ENCODE measurements around the gene C16orf74.

Gene C16orf74

DNA sequence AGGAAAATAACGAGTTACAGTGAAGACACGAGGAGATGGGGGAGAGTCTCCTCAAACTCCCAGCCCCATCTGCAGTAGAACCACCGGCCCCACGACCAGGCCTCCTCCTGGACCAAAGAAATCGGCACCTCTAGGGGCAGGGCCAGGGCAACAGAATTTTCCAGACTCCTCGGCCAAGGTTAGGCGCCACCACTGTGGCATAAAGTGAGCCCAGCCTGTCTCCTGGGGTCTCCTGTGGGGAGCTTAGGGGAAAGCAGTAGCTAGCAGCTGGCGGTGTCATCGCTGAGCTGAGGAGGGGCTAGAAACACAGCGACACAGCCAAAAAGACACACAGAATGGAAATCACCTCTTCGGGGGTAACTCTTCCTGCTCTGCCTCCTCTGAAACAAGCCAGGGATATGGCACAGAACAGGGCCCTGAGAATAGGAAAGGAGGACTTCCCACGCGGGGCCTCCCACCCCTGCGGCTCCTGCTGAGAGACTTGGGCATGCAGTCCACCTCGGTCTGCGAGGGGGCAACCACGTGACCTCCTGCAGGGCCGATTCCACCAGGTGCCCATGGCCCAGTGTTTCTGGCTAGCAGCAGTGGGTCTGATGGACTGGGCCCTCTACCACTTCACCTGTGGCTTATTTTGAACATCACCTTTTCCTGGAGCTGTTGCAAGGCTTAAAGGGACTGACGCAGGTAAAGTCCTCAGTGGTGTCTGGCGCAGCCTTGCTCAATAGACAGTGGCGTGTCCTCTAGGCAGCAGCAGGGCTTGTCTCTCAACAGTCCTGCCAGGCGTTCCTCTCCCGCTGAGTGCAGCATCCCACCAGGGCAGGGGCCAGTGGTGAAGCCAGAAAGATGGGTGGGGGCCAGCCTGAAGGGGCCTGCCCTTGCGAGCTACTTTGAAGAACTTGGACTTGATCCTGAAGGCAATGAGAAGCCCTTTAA, 55.4 kb downstream of the C16orf74 start:
- ATAC-seq: no peak

DNA sequence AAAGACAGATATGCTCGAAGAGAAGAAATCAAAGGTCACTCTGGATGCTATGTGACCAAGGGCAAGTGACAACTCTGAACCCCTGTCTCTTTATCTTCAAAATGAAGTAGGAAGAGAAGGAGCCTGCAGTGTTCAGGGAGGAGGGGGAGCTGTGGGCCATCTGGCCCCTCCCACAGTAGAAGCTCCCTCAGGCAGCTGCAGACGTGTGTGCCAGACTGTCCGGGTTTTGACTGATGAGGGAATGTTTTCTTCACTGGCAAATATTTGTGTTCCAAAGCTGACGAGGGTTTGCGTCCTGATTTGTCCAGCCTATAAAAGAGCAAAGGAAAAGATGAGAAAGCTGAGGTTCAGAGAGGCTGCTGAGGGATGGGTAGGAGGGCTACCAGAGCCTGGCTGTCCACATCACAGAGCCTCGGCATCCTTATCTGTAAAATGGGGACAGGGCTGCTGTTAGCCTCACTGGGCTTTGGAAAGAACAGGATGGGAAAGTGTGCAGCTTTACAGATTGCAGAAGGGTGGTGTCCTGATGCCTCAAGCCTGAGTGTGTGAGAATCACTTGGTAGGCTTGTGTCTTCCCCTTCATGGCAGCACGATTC, 60.3 kb downstream of the C16orf74 start:
- DNase-seq: no peak
- no peak for ATAC-seq

More for the DNA sequence above, 55.4 kb downstream of the C16orf74 start:
- DNase-seq: no peak

DNA sequence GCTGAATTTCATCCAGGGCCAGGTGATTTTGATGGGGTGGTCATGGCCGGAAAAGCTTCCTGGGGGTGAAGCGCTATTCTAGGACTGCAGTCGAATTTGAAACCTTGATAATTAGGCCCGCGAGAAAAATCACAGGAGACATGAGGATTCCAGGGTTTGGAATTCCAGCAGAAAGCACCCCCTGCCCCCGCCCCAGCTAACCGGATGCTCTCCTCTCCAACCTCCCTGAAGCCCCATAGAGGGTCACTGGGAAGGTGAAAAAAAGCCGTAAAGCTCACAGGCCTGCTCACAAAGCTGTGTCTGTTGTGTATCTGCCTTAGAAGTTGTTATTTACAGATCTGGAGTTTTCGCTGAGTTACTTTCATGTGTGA, 61.0 kb downstream of the C16orf74 start:
- ATAC-seq: no peak
- DNase-seq: no peak

DNA sequence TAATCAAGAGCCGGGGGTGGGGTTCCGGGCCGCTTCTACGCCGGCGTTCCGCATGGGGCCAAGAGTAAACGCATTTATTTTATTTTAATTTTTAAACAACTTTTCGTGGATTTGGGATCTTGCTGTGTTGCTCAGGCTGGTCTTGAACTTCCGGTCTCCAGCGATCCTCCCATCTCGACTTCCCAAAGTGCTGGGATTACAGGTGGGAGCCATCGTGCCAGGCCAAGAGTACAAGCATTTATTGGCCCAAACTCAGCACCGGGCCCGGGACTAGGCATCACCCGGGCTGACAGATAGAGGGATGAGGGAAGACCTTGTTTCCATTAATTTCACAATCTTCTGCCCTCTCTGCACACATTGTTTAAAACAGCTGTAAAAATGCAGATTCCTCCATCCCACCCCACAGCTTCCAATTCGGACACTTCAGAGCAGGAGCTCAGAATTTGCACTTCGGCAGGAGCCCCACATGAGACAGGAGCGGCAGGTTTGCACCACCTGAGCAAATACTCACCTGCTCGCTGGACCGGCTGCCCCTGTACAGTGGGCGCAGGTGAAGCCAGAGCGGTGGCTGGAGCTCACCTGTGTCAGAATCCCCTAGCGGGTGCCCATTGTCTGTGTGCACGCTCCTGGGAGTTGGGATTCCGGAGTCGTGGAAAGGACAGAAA, 61.5 kb downstream of the C16orf74 start:
- no peak for DNase-seq
- ATAC-seq: no peak

DNA sequence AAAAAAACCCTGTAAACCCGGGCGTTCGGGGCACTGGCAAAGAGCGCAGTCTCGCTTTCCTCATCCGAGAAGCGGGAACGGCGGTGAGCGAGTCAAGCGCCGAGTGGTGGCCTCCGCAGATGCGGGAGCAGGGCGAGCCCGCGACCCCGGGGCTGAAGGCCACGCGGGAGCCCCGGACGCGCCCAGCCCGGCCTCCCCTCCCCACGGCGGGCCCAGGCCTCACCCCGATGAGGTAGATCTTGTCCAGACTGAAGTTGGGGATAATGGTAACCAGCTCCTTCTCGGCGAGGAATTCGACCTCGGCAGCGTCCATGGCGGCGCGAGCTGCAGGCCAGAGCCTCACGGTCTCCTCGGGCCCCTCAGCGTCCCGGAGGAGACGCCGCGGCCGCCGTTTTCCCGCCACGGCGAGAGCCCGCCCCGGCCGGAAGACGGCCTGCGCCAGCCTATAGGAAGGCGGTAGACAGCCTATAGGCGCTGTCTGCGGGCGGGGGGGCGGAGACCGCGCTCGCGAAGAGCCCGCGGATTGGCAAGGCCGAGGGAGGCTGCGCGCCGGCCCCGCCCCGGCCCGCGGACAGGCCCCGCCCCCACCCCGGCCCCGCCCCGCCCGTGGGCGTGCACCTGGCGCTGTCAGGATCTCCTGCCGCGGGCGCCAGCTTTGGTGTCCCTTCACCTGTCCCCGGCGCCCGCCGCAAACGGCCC, 62.2 kb downstream of the C16orf74 start, which contains the start of gene GINS2:
Gene GINS2, minus strand, starts transcription at position 369 of the 699 bp plus-strand sequence. Its CDS starts 56 bp downstream, at position 313.
- ATAC-seq: peak; percentile 100
- DNase-seq: peak; percentile 92

DNA sequence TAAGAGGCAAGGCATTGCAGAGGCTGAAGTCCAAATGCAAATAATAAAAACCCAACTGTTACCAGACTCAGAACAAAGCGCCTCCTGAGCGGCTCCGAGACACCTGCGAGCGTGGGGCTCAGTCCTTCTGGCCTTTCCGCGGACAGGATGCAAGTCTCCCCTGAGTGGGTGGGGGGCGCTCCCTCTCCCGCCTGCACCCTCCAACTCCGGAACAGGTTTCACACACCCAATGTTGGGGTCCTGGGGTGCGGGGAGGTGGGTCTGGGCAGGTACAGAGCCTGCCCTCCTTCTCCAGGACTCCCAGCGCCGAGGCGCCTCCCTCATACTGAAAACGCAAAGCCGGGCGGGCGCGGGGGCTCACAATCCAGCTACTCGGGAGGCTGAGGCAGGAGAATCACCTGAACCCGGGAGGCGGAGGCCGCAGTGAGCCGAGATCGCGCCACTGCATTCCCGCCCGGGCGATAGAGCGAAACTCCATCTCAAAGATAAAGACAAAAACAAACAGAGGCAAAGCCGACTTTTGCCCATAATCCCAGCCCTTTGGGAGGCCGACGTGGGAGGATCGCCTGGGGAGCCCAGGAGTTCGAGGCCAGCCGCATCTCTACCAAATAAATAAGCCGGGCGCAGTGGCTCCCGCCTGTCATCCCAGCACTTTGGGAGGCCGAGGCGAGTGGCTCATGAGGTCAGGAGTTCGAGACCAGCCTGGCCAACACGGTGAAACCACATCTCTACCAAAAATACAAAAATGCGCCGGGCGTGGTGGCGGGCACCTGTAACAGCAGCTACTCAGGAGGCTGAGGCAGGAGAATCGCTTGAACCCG, 63.0 kb downstream of the C16orf74 start:
- ATAC-seq (no peak), DNase-seq (peak; percentile 26)

DNA sequence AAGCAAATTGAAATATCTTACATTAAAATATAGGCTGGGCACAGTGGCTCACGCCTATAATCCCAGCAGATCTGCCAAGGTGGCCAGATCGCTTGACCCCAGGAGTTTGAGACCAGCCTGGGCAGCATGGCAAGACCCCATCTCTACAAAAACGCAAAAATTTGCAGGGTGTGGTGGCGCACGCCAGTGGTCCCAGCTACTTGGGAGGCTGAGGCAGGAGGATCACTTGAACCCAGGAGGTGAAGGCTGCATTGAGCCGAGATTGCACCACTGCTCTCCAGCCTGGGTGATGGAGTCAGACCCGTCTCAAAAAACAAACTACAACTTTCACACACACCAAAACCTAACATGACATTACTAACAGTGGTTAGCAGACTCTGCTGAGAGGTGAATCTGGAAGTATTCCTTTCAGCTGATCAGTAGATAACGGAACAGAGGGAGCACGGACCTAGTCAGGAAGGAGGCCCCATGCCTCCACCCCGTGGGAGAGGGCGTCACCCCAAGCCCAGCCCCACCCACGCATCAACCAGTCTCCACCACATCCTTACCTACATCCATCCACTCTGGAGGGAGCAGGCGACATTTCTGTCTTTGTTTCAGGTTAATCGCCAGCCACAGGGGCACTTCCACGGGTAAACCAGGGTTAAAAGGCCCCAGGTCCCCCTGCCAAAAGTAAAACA, 63.8 kb downstream of the C16orf74 start:
- DNase-seq (peak; percentile 32), ATAC-seq (no peak)

DNA sequence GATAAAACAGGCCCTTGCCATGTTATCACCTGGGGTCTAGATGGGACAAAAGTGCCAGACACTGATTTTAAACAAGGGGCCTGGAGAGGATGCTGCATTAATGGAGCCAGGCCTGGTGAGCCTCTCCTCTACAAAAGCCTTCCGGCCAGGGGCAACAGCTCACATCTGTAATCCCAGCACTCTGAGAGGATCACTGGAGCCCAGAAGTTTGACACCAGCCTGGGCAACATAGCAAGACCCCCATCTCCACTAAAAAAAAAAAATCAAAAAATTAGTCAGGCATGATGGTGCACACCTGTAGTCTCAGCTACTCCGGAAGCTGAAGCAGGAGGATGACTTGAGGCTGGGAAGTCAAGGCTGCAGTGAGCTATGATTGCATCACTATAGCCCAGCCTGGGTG, 65.6 kb downstream of the C16orf74 start:
- DNase-seq (no peak), ATAC-seq (no peak)

DNA sequence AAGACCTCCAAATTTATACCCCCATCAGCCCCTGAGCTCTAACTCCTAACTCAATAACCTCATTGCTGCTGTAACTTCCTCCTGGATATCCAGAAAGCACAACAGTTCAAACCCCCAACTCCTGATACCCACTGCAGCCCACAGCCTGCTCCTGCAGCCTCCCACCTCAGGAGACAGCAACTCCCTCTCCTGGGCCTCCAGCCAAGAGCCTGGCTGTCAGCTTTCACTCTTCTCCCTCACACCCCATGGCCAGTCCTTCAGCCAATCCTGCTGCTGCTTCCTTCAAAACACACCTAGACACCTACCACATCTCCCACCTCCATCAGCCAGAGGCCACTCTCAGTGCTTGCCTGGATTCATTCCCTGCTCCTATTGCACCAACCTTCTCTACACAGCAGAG, 67.5 kb downstream of the C16orf74 start:
- ATAC-seq: no peak
- DNase-seq: no peak

DNA sequence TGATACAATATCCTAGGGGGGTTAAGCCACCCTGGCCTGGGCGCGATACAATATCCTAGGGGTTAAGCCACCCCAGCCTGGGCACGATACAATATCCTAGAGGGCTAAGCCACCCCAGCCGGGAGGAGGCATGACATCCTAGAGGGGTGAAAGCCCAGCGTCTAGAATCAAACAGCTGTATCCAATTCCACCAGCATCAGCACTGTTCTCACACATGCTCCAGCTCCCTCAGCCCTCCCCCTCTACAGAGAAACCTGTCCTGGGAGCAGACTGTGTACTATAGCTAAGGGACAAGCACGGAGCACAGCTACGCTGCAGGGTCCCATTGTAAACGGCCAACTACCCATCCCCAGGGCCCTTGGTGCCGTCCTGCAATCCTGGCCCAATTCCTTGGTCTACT, 68.4 kb downstream of the C16orf74 start:
- ATAC-seq (no peak), DNase-seq (no peak)

DNA sequence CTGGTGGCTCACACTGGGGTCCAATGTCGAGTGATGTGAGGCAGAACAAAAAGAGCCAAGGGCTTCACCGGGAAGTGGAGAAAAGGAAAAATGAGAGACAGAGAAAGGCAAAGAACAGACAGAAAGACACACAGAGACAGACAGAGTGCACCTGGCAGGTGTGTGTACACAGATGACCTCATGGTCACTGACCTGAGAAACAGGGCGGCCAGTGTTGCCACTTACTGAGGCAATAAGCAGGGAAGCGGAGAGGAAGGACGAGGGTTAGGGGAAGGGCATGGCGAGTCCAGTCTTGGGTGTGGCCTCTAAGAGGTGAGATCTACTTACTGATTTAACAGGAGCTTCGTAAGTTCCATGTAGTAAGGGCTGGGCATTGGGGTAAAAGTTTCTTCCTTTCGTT, 69.6 kb downstream of the C16orf74 start:
- DNase-seq: no peak
- no peak for ATAC-seq

DNA sequence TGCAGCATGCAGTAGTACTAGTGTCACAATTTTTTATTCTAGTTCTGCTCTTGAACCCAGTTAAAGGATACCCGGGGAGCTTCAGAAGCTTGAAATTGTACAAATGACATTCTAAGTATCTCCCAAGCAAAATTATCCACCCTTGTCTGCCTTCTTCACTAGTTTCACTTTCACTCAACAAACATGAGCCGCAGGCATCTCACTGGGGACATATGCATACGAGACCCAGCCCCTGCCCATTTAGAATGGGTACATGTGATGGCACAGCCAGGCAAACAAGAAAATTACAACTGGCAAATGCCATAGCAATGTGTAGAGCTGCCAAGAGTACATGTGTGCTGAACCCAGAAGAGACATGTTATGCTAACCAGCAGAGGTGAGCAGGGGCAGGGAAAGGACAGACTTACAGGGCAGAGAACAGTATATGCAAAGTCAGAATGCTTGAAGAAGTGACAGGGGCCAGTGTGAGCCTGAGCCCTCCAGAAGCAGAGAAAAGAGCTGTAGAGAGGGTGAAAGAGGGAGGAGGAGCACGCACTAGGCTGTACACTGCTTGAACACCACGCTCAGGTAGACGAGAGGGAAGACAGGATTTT, 70.4 kb downstream of the C16orf74 start:
- ATAC-seq (no peak), DNase-seq (no peak)

DNA sequence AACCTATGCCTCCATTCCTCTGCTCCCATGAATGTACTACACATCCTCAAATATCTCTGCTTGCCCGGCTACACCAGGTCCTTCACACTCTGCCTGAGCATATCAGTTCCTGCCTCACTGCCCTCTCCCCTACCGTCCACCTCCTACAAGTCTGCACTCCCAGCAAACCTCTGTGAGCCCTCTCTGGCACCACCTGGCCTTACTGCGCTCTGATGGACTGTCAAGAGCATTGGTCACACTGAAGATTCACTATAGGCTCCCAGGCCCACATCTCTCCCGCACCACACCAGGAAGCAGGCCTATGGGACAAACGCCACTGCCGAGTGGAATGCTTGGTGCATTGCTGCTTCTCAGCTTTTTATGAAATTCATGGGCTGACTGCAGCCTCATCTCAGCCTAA, 71.0 kb downstream of the C16orf74 start:
- DNase-seq (no peak), ATAC-seq (no peak)

DNA sequence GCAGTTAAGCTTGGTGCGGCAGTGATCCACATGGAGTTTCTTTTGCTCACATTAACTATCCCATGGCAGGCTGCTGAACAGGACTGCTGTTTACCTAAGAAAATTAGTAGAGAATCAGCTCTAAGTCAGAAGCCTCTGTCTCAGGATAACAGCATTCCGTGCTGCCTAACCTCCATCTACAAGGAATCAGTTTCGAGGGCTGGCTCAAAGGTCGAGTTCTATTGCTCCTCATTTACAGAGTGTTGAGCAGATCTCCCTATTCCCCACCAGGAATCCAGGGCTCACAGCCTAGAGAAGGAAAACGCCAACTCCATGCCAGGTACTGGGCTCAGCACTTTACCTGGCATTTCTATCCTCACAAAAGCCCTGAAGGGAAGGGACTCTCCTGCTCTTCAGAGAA, 72.1 kb downstream of the C16orf74 start:
- DNase-seq (no peak), ATAC-seq (no peak)

DNA sequence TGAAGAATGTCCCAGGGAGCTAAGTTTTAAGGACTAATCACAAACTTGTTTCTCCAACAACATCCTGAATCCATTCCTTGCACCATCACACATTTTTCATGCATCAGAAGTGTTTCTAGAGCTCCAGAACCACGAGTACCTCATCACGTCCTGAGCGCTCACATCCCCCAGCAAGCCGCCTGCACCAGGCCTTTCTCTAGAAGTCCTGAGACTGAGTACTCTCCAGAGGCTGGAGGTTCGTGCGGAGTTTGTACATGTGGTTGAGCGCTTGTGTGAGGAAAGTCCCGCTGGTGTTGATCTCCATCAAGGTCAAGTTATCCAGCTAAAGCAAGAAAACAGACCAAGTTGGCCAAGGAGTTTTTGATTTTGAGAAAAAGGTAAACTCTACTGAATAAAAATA, 72.9 kb downstream of the C16orf74 start:
- ATAC-seq: no peak

DNA sequence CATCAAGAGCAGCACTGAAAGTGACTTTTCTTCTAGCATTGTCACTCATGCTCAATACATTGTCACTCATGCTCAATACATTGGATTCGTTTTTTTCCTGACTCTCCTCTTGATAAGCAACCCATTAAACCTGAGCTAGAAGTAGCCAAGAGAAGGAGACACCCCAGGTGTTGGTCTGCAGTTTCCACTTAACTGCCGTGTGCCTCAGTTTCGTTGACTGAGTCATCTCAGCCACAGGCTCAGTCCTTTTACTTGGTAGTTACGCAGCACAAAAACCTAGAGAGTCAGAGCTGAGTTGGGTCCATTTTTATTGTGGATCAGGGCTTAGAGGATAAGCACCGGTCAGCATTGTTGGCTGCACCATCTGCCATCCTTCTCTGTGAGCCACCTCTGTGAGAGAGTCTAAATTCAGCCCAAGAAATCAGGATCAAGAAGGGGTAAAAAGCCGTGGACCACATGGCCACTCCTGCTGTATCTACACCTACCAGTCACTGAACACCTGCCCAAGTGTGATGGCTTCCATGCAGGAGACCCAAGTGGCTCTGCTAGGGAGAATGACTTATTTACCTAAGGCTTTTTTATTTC, 73.4 kb downstream of the C16orf74 start:
- DNase-seq (no peak), ATAC-seq (no peak)

More for the DNA sequence above, 72.9 kb downstream of the C16orf74 start:
- DNase-seq: no peak

DNA sequence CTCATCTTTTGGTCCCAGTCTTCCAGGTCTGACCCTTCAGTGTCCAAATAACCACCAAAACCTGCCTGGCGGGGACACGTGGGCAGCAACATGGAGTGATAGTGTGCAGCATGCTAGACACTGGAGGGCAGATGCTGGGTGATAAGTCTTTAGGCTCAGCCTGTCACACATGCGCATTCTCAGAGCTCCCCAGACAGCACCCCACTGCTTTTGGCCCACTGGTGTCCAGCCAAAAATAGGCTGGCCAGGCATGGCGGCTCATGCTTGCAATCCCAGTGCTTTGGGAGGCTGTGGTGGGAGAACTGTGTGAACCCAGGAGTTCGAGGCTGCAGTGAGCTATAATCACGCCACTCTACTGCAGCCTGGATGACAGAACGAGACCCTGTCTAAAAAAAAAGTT, 74.4 kb downstream of the C16orf74 start:
- ATAC-seq: no peak
- DNase-seq: no peak

DNA sequence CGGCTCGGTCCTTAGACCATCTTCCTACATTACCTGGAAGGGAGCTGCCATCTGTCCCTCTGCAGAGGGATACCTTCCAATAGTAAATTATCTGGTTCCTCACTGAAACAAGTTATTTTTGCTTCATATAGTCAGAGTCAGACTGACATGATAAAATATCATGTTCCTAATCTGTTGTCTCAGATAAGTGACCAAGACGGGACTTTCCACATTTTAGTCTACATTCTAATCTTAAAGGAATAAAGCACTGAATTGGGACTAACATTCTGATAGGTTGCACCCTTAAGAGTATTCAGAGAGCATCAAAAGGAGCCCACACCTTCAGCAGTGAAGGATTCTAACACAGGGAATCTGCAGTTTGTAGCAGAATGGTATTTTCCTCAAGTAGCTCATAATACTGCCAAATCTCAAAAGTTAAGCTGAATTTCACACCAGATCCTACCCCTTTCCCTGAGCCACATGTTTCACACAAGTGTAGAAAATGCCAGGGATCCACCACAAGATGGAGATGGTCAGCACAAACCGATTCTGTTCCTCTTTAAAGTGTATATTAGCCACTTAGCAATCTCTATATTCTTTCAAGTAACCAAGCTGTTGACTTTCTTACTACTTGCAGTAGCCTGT, 75.5 kb downstream of the C16orf74 start:
- DNase-seq (no peak), ATAC-seq (no peak)

DNA sequence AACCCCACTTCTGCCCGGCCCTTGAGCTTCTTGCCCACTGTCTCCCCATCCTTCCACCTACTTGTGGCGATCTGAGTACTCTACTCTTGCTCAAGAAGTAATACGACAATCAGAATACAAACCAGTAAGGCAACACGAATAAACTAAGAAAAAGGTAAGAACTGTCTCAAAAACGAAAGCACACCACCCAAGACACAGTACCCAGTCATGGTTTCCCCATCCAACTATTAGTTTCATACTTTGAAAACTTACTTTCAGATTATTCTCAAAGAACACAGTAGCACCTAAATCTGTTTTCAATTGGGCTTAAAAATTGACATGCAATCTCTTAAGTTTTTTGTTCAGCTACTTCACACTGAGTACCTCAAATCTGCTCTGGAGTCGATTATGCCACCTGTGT, 76.1 kb downstream of the C16orf74 start:
- ATAC-seq (no peak), DNase-seq (no peak)

DNA sequence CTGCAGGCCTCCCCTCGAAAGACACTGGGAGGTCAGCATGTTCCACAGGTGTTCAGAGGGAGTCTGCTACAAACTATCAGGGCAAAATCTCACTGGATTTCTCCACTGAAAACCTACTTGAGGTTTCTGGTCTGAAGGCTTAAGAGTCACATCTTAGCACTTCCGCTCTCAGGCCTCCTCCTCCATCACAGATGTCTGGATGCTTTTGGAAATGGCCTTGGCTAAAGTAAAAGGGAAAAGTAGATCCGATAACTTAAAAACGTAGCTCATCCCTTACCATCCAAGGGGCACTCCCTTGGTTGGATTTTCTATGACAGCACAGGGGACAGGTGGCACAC, 76.5 kb downstream of the C16orf74 start:
- ATAC-seq (no peak), DNase-seq (no peak)

Data from stimulated activated naive CD8-positive, alpha-beta T cell treated with anti-CD3 and anti-CD28 coated beads, Interleukin-15, Interleukin-2, amounts not matched to agents 100 U/mL and 50 U/mL, for 24 hours (primary cell).